Measurements from ENCODE around the gene NLRP6. TPM values are rescaled to one million over a fixed set of nuclear protein-coding genes. Genes with fewer than 3 reads are reported as not detected.

NLRP6 gene
- total and polyA plus RNA-seq, 4 experiments from 2014 or later: 1.4 to 26.3 (median 18.4) TPM

DNA sequence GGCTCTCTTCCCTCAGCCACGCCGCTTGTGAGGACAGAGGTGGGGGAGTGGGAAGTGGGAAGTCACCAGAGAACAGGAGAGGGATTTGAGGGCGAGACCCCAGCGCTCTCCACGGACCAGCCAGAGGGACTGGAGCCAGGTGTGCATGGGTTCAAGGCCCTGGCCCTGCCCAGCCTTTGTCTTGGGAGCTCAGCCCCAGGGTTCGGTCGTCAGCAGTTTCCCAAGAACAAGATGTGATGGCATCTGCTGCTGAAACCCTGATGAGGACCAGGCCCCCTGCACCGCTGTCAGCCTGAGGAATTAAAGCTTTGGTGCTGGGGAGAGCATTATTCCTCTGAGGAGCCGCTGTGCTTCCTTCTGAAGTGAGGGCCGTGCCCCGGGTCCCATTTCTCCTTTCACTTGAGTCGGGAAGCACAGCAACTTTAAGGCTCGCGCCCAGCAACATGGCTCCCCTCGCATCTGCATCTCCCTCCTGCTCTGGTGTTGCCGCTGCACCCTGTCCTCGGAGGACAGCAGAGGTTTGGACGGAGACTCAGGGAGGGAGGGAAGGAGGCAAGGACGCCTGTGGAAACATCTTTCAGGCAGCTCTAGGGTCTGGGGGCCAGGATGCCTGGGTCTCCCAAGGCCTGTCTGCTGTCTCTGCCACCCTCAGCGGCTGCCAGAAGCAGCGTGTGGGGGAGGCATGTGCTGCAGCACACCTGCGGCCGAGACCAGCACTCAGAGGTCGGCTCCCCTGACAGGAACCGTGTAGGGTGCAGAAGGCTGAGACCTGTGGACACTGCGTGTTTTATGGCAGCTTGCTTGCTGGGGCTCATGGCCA, 17.4 kb downstream of the NLRP6 start:
- Mint-ChIP-seq H3K27me3 (peaks cover 0 to 1% of the 10 kb centered on the region in 2 donors), H3K4me3 (no peak overlapping the region), H3K36me3 (peaks cover 0 to 23% of the 10 kb centered on the region in 2 donors), H3K27ac (peak overlapping the region in 3 of 7 donors; percentile 4 to 72 (median 10)), H3K9me3 (peaks cover 0 to 1% (median 0%) of the 10 kb centered on the region in 8 donors), H3K4me1 (peaks cover 12 to 40% (median 23%) of the 10 kb centered on the region in 4 donors)
- H3K27me3 ChIP-seq (ENCODE audit: insufficient read depth, low read length): no peaks in the 10 kb centered on the region
- CTCF ChIA-PET (ENCODE audit: partially characterized antibody): interaction anchor here (1.3 kb wide), 1 partner anchor 16 kb away, joined by 4 read pairs; no protein-coding TSS in a partner anchor
- H3K4me1 ChIP-seq (ENCODE audit: insufficient read depth, low read length): peaks cover 23% of the 10 kb centered on the region
- POLR2A ChIA-PET (ENCODE audit: partially characterized antibody): interaction anchor here (0.7 to 9.9 kb wide), 4 partner anchors 9 to 27 kb away, joined by 4 to 148 read pairs (median 10); partner anchors contain the start of gene NLRP6
- intact Hi-C loops (cut with micrococcal nuclease): no loop called here
- H3K27ac ChIP-seq (ENCODE audit: low read depth, low read length): no peak overlapping the region
- no peak overlapping the region for H3K4me3 ChIP-seq (ENCODE audit: low read length in 2 of 2)
- peaks cover 8% of the 10 kb centered on the region for H3K36me3 ChIP-seq (ENCODE audit: insufficient read depth, low read length)
- DNase-seq: peak in 1 of 5 donors; percentile 34
- H3K9me3 ChIP-seq (ENCODE audit: control insufficient read depth in 1 of 2, low read length in 2 of 2): no peaks in the 10 kb centered on the region

DNA sequence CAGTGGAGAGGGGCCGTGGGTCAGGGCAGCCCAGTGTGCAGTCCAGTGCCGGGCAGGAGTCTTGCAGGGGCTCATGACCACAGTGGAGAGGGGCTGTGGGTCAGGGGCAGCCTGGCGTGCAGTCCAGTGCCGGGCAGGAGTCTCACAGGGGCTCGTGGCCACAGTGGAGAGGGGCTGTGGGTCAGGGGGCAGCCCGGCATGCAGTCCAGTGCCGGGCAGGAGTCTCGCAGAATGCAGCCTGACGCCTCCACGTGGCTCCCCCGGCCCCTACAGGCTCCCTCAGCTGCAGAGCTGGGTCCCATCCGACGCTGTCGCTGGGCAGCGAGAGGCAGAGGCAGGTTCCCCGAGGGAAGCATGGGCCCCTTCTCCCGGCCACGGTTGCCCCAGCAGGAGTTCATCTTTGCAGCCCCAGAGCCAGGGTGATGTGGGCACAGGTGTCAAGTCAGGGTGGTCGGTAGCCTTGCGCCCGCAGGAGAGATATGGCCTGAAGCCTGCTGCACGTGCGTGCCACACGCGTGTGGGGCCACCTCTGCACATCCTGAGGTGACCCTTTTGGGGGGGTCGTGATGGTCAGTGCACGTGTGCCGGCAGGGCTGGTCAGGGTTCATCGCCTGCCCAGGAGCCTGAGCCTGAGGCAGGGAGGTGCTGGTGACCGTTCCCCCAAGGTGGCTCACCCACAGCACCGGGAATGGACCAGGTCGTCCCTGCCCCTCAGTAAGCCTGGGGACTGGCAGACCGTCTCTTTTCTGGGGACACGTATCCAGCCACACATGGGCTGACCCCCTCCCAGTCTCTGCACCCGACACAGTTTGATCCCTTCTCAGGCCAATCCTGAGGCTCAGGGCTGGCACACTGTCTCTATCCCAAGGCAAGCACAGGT, 18.2 kb downstream of the NLRP6 start:
- peaks cover 0 to 15% of the 10 kb centered on the region in 2 donors for H3K36me3 Mint-ChIP-seq
- H3K4me3 Mint-ChIP-seq: peak overlapping the region in 1 of 8 donors; percentile 10
- H3K27me3 Mint-ChIP-seq: peaks cover 0 to 3% of the 10 kb centered on the region in 2 donors
- intact Hi-C loops (cut with micrococcal nuclease): no loop called here
- Histone ChIP-seq H3K4me1 (ENCODE audit: insufficient read depth, low read length) (peaks cover 23% of the 10 kb centered on the region), H3K36me3 (ENCODE audit: insufficient read depth, low read length) (peaks cover 8% of the 10 kb centered on the region), H3K4me3 (ENCODE audit: low read length in 2 of 2) (no peak overlapping the region), H3K9me3 (ENCODE audit: control insufficient read depth in 1 of 2, low read length in 2 of 2) (no peaks in the 10 kb centered on the region), H3K27ac (ENCODE audit: low read depth, low read length) (no peak overlapping the region), H3K27me3 (ENCODE audit: insufficient read depth, low read length) (no peaks in the 10 kb centered on the region)
- peaks cover 9 to 35% (median 17%) of the 10 kb centered on the region in 4 donors for H3K4me1 Mint-ChIP-seq
- CTCF ChIA-PET (ENCODE audit: partially characterized antibody): interaction anchor here (1.3 kb wide), 1 partner anchor 17 kb away, joined by 4 read pairs; no protein-coding TSS in a partner anchor
- peak overlapping the region in 2 of 7 donors; percentile 4 to 75 for H3K27ac Mint-ChIP-seq
- POLR2A ChIA-PET (ENCODE audit: partially characterized antibody): interaction anchor here (1.0 to 9.9 kb wide), 3 partner anchors 11 to 28 kb away, joined by 4 to 148 read pairs (median 15); partner anchors contain the start of gene NLRP6
- H3K9me3 Mint-ChIP-seq: peaks cover 0 to 1% (median 0%) of the 10 kb centered on the region in 8 donors
- DNase-seq: peak in 1 of 5 donors; percentile 18

DNA sequence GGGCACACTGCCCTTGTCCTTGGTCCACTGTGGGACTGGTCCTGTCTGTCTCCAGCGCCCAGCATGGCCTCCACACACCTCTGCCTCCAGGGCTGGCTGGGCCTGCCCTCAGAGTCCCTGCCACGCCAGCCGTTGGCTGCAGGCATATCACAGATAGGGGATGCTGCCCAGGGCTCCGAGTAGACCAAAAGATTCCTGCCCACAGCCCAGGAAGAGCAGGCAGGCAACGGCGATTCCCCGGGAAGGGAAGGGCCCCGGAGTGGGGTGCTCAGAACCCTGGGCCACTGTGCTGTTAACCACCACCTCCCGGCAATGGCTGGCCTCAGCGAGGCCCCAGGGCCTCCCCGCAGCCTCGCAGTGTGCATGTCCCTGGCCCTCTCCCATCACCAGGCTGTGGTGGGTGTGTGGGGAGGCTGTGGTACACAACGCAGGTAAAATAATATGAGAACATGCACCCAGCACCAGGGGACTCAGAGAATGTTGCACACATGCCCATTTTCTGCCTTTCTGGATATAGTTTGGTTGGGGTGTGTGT, 18.9 kb downstream of the NLRP6 start:
- Mint-ChIP-seq H3K4me1 (peaks cover 9 to 33% (median 16%) of the 10 kb centered on the region in 4 donors), H3K36me3 (peaks cover 0 to 13% of the 10 kb centered on the region in 2 donors), H3K4me3 (peak overlapping the region in 5 of 8 donors; percentile 16 to 70 (median 43)), H3K27ac (peak overlapping the region; percentile 5 to 87 (median 38)), H3K9me3 (peaks cover 0 to 1% (median 0%) of the 10 kb centered on the region in 8 donors), H3K27me3 (peaks cover 0 to 3% of the 10 kb centered on the region in 2 donors)
- CTCF ChIA-PET (ENCODE audit: partially characterized antibody): no interaction called here
- H3K9me3 ChIP-seq (ENCODE audit: control insufficient read depth in 1 of 2, low read length in 2 of 2): no peaks in the 10 kb centered on the region
- no peak overlapping the region for H3K27ac ChIP-seq (ENCODE audit: low read depth, low read length)
- peaks cover 8% of the 10 kb centered on the region for H3K36me3 ChIP-seq (ENCODE audit: insufficient read depth, low read length)
- H3K27me3 ChIP-seq (ENCODE audit: insufficient read depth, low read length): no peaks in the 10 kb centered on the region
- intact Hi-C loops (cut with micrococcal nuclease): no loop called here
- peaks cover 23% of the 10 kb centered on the region for H3K4me1 ChIP-seq (ENCODE audit: insufficient read depth, low read length)
- H3K4me3 ChIP-seq (ENCODE audit: low read length in 2 of 2): no peak overlapping the region
- POLR2A ChIA-PET (ENCODE audit: partially characterized antibody): interaction anchor here (1.5 to 4.2 kb wide), 2 partner anchors 10 to 29 kb away, joined by 6 to 32 read pairs; partner anchors contain the start of gene PGGHG
- peak in 1 of 5 donors; percentile 35 for DNase-seq

- H3K4me3 ChIP-seq (ENCODE audit: low read length in 2 of 2): no peak overlapping the region
- intact Hi-C loops (cut with micrococcal nuclease): no loop called here
- peaks cover 23% of the 10 kb centered on the region for H3K4me1 ChIP-seq (ENCODE audit: insufficient read depth, low read length)
- H3K9me3 Mint-ChIP-seq: peaks cover 0 to 1% (median 0%) of the 10 kb centered on the region in 8 donors
- H3K27ac ChIP-seq (ENCODE audit: low read depth, low read length): no peak overlapping the region
- ChIA-PET CTCF (ENCODE audit: partially characterized antibody) (interaction anchor here (0.9 kb wide), 1 partner anchor 61 kb away, joined by 4 read pairs; no protein-coding TSS in a partner anchor), POLR2A (ENCODE audit: partially characterized antibody) (interaction anchor here (0.6 to 4.2 kb wide), 9 partner anchors 8 to 109 kb away, joined by 3 to 32 read pairs (median 5); partner anchors contain the start of genes BET1L, PGGHG, PSMD13 and RIC8A)
- H3K27ac Mint-ChIP-seq: peak overlapping the region; percentile 5 to 87 (median 38)
- peaks cover 9 to 36% (median 16%) of the 10 kb centered on the region in 4 donors for H3K4me1 Mint-ChIP-seq
- DNase-seq: peak in 3 of 5 donors; percentile 43 to 57 (median 48)
- H3K9me3 ChIP-seq (ENCODE audit: control insufficient read depth in 1 of 2, low read length in 2 of 2): no peaks in the 10 kb centered on the region
- H3K36me3 Mint-ChIP-seq: peaks cover 0 to 10% of the 10 kb centered on the region in 2 donors
- peaks cover 0 to 3% of the 10 kb centered on the region in 2 donors for H3K27me3 Mint-ChIP-seq
- peaks cover 3% of the 10 kb centered on the region for H3K36me3 ChIP-seq (ENCODE audit: insufficient read depth, low read length)
- no peaks in the 10 kb centered on the region for H3K27me3 ChIP-seq (ENCODE audit: insufficient read depth, low read length)
- H3K4me3 Mint-ChIP-seq: peak overlapping the region in 7 of 8 donors; percentile 25 to 70 (median 43)
Measured at GRCh38 chr11:297586-298405, 19.6 kb downstream of the NLRP6 start.

DNA sequence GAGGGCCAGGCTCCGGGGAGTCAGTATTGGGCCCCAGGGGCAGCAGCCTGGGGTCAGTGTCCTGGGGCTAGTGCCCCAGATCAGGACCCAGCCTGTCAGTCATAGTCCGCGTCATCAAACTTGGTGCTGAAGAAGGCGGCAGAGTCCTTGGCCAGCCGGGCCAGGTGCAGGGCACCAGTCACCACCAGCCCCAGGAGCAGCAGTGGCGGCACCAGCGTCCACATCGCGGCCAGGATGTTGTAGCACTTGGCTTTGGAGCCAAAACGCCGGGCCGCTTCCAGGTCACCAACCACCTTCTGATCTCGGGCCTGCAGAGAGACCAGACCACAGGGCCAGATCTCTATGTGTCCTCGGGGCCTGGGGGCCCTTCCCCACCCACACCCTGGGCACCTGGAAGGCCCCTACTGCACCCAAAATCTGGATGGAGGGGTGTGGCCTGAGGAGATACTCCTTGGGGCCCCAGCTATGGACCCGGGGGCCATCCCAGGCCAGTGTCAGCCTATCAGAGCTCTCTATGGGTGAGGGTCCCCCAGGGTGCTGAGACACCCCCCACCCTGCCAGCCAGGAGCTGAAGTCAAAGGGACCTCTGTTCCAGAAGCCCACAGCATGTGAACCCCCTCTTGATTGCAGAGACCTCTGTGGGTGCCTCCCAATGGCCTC, 20.3 kb downstream of the NLRP6 start:
- DNase-seq: peak in 1 of 5 donors; percentile 31
- POLR2A ChIA-PET (ENCODE audit: partially characterized antibody): interaction anchor here (0.6 to 4.2 kb wide), 11 partner anchors 9 to 108 kb away, joined by 3 to 32 read pairs (median 4); partner anchors contain the start of genes BET1L, PGGHG, PSMD13 and RIC8A
- peaks cover 0 to 3% of the 10 kb centered on the region in 2 donors for H3K27me3 Mint-ChIP-seq
- H3K36me3 Mint-ChIP-seq: peaks cover 0 to 10% of the 10 kb centered on the region in 2 donors
- Histone ChIP-seq H3K27me3 (ENCODE audit: insufficient read depth, low read length) (no peaks in the 10 kb centered on the region), H3K9me3 (ENCODE audit: control insufficient read depth in 1 of 2, low read length in 2 of 2) (no peaks in the 10 kb centered on the region), H3K36me3 (ENCODE audit: insufficient read depth, low read length) (no peaks in the 10 kb centered on the region), H3K4me3 (ENCODE audit: low read length in 2 of 2) (no peak overlapping the region), H3K27ac (ENCODE audit: low read depth, low read length) (no peak overlapping the region), H3K4me1 (ENCODE audit: insufficient read depth, low read length) (peaks cover 23% of the 10 kb centered on the region)
- H3K4me1 Mint-ChIP-seq: peaks cover 9 to 42% (median 17%) of the 10 kb centered on the region in 4 donors
- peak overlapping the region in 1 of 8 donors; percentile 25 for H3K4me3 Mint-ChIP-seq
- intact Hi-C loops (cut with micrococcal nuclease): no loop called here
- H3K27ac Mint-ChIP-seq: peak overlapping the region in 1 of 7 donors; percentile 75
- peaks cover 0 to 1% (median 0%) of the 10 kb centered on the region in 8 donors for H3K9me3 Mint-ChIP-seq
- CTCF ChIA-PET (ENCODE audit: partially characterized antibody): interaction anchor here (0.9 to 1.2 kb wide), 2 partner anchors 47 to 61 kb away, joined by 4 read pairs; no protein-coding TSS in a partner anchor

Data from CD4-positive, alpha-beta memory T cell (primary cell).